Inflammatory macrophage treated with lipopolysaccharide for 4 hours (primary cell): ENCODE results near the gene RCAN2.
"Not testable (repeated sequence)": the region's sequence is repeated elsewhere in the genome, so short reads cannot be mapped to it uniquely, and the experiment has no call there.

ENCODE experiments used
- DNase-seq: peaks from one replicate; pipeline ENCODE4 v3.0.0-alpha.2; 2020

RCAN2 gene

DNA sequence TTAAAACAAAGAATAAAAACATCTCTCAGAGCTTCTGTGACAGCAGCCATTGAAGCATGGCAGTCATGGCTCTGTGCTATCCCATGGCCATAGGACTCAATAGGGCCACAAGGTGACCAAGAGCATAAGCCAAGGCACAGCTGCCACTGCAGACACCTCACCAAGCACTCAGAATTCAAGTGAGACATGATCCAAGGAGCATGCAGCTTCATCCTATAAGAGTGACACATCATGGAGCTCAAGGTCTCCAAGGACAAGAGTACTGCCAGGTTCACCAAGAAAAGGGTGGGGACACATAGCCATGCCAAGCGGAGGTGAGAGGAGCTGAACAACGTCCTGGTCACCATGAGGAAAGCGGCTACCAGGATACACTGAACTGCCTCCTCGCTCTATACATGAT is 53.0 kb downstream of the RCAN2 start:
- no peak for DNase-seq

DNA sequence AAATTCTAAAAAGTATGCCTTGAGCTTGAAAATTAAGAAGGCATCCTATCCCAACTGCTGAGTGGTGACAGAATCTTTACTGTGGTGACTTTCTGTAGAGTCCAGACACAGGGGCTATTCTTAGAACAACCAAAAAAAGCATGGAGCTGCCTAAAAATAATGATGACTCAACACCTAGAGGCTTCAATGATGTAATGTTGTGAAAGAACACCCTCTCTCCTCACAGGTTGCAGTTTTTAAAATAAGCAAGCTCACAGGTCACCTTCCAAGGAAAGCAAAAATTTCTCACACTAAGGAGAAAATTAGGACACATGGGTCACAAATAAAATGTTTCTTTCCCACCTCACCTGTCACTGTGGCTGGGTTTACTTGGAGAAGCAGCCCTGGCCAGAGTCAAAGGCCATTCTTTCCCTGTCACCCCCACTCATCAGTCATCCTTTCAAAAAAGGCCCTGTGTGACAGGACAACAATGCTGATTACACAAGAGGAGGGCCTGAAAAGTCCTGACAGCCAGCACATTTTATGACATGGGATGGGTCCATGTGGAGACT is 53.5 kb downstream of the RCAN2 start:
- no peak for DNase-seq

DNA sequence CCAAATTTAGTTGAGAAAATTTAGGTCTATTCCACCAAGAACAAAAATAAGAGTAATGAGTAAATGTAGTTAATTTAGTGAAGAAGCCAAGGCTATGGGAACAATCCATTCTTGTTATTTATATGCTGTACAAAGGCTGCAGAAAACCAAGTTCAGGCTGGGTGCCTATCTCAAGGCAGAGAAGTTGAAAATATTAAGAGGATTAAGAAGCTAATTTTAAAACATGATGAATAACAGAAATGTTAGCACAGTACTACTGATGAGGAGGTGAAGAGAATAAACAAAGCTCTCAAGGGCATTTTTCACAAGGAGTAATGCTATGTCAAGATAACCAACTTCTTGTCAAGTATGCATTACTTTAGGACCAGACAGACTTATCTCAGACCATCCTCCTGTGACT is 68.6 kb downstream of the RCAN2 start:
- no peak for DNase-seq

- no peak for DNase-seq
These were observed 69.3 kb downstream of the RCAN2 start for GRCh38 chr6:46421939-46422338.

DNA sequence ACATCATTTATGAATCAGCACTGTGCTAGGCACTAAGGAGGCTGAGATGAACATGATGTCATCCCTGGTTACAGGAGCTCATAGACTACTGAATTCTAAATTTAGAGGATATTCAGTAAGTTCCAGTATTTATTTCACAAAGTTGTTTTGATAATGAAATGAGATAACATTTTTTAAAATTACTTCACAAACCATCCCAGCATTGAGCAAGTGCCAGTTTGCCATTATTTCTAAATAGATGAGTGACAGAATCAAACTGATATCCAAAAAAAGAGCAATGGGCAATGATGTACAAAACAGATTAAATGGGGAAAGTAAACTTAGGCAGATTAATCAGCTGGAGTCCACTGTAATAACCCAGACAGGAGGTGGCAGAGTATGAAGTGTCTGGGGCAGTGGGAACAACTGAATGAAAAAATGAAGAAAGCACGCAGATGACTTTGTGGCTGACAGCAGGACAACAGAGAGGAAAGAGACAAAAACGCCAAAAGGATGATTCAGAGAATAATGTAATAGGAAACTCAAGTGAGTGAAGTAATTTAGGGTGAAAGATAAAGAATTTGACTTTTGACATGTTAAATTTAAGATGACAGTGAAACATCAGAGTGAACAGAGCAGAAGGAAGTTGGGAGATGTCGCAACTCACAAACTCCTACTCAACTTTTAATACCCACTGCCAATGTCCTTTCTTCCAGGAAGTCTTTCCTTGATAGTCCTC is 70.2 kb downstream of the RCAN2 start:
- DNase-seq = peak; percentile 74

- peak; percentile 76 for DNase-seq
These were observed 71.7 kb downstream of the RCAN2 start for GRCh38 chr6:46419576-46420002.

DNA sequence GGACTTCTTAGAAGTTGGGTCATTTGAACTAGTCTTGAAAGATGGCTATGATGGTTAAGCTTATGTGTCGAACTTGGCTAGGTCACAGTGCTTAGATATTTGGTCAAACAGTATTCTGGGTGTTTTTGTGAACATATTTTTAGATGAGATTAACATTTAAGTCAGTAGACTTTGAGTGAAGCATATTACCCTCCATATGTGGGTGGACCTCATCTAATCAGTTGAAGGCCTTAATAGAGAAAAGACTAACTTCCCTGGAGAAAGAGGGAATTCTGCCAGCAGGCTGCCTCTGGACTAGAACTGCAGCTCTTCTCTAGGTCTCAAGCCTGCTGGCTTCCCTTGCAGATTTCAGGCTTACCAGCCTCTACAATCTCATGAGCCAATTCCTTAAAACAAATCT is 76.9 kb downstream of the RCAN2 start:
- no peak for DNase-seq

DNA sequence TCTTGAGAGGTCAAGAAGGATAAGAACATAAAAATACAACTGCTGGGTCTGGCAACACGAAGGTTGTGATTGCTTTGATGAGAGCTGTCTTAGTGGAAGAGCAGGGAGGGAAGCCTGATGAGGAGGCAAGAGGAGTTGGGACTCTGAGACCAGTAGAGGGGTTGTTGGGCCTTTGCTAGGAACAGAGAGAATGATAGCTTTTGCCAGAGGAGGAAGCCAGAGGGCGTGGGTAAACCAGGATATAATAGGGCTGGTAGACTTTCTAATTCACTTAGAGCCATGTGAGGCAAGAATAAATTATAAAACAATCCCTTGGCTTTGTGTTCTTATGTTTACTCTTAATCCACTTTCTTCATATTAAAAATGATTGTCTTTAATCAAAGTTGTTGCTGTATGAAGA is 78.6 kb downstream of the RCAN2 start:
- DNase-seq = peak; percentile 1

DNA sequence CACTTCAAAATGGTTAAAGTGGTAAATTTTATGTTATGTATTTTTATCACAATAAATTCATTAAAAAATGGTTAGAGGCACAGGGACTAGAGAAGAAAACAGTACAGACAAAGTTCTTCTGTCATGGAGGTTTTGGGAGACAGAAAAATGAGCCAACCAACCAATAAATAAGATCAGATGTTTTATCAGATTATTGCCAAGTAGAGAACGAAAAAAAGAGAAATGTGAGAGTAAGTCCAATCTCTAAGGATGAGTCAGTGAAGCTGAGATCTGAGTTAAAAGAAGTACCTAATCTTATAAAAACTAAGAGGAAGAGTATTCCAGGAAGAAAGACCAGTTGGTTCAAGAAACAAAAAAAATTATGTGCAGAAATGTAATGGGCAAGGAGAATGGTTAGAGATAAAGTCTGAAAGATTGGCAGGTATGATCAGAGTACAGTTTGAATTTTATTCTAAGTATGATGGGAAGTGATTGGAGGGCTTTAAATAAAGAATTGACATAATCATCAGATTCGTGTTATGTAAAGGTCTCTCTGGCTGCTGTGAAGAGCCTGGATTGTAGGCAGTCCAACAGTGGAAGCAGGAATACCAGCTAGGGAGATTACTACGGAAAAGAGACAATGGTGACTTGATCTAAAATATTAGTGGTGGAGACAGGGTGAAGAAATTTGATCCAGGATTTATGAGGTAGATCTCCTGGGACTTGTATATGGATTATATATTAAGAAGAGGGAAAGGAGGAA is 79.6 kb downstream of the RCAN2 start:
- DNase-seq = no peak

DNA sequence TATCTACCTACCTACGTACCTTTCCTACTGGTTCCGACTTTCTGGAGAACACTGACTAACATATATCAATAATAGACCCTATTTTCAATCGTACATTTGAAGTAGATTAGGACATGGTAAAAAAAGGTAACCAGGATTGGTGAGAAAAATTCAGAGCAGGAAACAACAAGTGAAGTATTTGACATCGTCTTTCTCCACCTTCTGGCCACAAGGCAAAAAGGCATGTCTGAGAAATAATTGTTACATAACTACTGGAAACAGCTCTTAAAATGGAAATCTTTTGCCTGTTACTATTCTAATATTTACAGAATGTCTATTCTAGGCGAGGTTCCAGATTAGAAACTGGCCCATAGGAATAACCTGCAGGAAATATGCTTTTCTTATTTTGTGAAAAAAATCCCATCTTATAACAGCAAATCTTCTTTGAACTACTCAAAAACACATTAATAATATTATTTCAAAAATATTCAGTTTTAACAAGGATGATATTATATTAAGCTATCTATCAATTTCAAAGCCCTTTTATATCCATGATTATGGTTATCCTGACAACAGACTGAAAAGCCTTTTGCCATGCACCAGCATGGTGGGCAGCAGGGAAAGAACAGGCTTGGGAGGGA is 80.8 kb downstream of the RCAN2 start:
- DNase-seq = peak; percentile 56

GRCh38 chr6:46407776-46408530 is 83.3 kb downstream of the RCAN2 start:
- DNase-seq = no peak

GRCh38 chr6:46407246-46407645 is 84.0 kb downstream of the RCAN2 start:
- no peak for DNase-seq

- not testable (repeated sequence) for DNase-seq
These were observed 85.5 kb downstream of the RCAN2 start for GRCh38 chr6:46405620-46406180.

- DNase-seq = no peak
These were observed 90.4 kb downstream of the RCAN2 start for GRCh38 chr6:46400898-46401297.

DNA sequence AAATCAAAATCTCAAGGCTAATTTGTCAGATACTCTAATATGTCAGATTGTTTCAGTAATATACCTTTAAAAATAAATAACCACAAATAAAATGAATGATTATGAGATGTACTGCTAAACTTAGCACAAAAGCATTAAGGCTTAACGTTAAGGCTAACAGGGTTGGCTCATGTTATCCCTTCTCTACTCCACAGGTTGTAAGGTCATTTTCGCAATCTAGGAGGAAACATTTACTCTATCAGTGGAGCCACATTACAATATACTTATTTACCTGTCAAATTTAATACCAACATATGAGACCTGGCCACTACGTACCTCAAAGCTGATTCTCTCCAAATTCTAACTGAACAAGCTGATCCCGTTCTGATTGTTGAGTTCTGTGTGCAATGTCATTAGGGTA is 95.7 kb downstream of the RCAN2 start:
- DNase-seq = no peak

GRCh38 chr6:46393940-46394337 is 97.3 kb downstream of the RCAN2 start:
- DNase-seq = no peak

- no peak for DNase-seq
These were observed 97.9 kb downstream of the RCAN2 start for GRCh38 chr6:46393161-46393939.

DNA sequence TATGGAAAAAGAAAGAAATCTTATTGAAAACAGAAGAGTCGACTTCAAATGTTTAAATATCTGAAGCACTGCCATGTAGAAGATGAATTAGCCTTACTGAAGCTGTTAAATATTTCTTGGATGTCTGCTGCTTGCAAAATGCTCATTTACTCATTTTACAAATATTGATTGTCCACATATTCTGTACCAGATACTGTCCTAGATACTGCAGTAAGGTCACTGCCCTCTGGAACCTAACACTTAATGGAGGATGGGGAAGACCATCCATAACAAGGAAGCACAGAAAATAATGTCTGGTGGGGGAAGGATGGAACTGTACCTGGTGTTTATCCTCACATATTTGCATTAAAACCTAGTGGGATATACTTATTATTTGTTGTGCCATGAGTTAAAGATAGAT is 99.0 kb downstream of the RCAN2 start:
- DNase-seq = no peak

DNA sequence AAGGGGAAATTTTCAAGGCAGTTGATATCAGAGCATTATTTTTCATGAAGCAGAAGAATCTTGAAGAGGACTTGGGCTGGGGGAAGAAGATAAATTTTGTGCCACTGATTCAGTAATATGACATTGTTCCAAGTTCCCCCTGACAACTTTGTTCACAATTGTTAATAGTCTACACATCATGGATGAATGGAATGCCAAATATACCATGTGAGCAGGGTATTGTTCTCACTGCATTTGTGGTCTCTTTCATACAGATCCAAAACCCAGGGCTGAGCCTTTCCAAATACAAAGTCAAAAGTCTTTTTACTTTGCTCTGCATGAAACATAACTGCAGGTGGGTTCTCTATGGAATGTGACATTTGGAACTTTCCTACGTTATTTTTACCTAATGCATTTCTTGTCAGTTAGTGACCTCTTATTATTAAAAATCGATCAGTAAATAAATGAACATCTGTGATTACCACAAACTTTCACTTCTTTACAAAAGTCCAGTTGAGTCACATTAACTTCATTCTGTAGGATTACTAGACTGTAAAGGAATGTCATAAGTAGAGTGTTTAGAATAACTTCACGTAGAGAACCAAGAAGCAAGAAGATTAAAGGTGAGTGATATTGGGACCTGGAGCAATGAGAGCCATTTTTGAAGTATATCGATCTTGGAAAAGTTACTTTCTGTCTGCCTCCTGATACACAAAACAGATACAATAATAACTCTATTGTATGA is 100.9 kb downstream of the RCAN2 start:
- DNase-seq = no peak

- not testable (repeated sequence) for DNase-seq
These were observed 103.5 kb downstream of the RCAN2 start for GRCh38 chr6:46387728-46388127.

- no peak for DNase-seq
These were observed 109.7 kb downstream of the RCAN2 start for GRCh38 chr6:46381579-46381978.
